ENCODE data around the gene THADA. TPM values are rescaled to one million over a fixed set of nuclear protein-coding genes. Genes with fewer than 3 reads are reported as not detected.

The THADA gene
- polyA plus RNA-seq, 4 donors, result 6.3 to 13.5 (median 12.7) TPM

DNA sequence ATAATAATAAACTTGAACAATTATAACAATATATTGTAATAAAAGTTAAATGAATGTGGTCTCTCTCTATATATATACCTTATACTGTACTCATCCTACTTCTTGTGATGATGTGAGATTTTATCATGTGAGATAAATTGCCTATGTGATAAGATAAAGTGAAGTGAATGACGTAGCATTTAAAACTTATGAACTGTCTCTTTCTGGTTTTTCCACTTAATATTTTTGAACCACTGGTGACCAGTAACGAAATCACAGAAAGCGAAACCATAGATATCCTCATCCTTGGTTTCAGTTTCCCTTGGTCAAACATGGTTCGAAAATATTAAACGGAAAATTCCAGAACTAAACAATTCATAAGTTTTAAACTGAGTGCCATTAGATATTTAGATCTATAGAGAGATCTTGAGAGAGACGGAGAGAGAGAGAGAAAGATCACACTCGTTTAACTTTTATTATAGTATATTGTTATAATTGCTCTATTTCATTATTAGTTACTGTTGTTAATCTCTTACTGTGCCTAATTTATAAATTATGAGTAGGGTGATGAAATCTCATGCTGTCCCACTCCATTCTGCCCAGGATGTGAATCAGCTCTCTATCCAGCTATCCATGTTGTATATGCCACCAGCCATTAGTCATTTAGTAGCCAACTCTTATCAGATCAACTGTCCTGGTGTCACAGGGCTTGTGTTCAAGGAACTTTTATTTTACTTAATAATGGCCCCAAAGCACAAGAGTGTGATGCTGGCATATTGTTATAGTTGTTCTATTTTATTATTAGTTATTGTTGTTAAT, 156.8 kb downstream of the THADA start:
- Histone ChIP-seq H3K9me3 (ENCODE audit: control insufficient read depth in 2 of 2, insufficient read depth in 1 of 2, low read depth in 1 of 2, low read length in 1 of 2) (no peaks in the 10 kb centered on the region), H3K4me3 (ENCODE audit: low read depth in 1 of 3, low read length in 3 of 3) (no peak overlapping the region), H3K36me3 (ENCODE audit: control insufficient read depth in 3 of 3, insufficient read depth in 2 of 3, low read depth in 1 of 3, low read length in 3 of 3) (peaks cover 0 to 9% (median 0%) of the 10 kb centered on the region in 3 donors), H3K27me3 (ENCODE audit: control insufficient read depth in 3 of 3, insufficient read depth in 3 of 3, low read length in 3 of 3) (no peaks in the 10 kb centered on the region), H3K27ac (ENCODE audit: low read depth in 1 of 3, low read length in 2 of 3) (peak overlapping the region in 1 of 3 donors; percentile 73), H3K4me1 (ENCODE audit: control insufficient read depth in 3 of 3, insufficient read depth in 2 of 3, low read depth in 1 of 3, low read length in 2 of 3) (no peaks in the 10 kb centered on the region)
- 59 to 65% (median 60%) methylated on average over 7 of the region's 7 CpGs for WGBS, 3 donors
- DNase-seq (no peak), FAIRE-seq (peak; percentile 26)

DNA sequence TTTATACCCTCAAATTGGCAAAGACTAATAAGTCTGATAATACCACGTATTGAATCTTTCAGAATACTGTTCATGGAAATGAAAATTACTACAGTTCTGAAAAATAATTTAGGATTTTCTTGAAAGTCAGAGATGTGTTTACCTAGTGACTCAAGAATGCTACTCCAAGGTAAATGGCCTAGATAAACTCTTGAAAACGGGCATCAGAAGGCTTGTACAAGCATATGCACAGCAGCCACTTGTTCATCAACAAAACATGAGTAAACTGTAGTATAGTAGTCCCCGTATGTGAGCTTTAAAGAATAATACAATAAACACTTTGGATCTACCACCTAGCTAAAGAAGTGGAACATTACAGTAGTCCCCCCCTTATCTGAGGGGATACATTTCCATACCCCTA, 157.5 kb downstream of the THADA start:
- no peaks in the 10 kb centered on the region for H3K27me3 ChIP-seq (ENCODE audit: control insufficient read depth in 3 of 3, insufficient read depth in 3 of 3, low read length in 3 of 3)
- no peaks in the 10 kb centered on the region for H3K9me3 ChIP-seq (ENCODE audit: control insufficient read depth in 2 of 2, insufficient read depth in 1 of 2, low read depth in 1 of 2, low read length in 1 of 2)
- DNase-seq, result no peak
- H3K4me1 ChIP-seq (ENCODE audit: control insufficient read depth in 3 of 3, insufficient read depth in 2 of 3, low read depth in 1 of 3, low read length in 2 of 3), result no peaks in the 10 kb centered on the region
- no peak for FAIRE-seq
- H3K27ac ChIP-seq (ENCODE audit: low read depth in 1 of 3, low read length in 2 of 3), result no peak overlapping the region
- H3K4me3 ChIP-seq (ENCODE audit: low read depth in 1 of 3, low read length in 3 of 3), result no peak overlapping the region
- peaks cover 0 to 9% (median 0%) of the 10 kb centered on the region in 3 donors for H3K36me3 ChIP-seq (ENCODE audit: control insufficient read depth in 3 of 3, insufficient read depth in 2 of 3, low read depth in 1 of 3, low read length in 3 of 3)
- WGBS, 3 donors, result 67 to 83% (median 76%) methylated on average over 3 of the region's 3 CpGs

DNA sequence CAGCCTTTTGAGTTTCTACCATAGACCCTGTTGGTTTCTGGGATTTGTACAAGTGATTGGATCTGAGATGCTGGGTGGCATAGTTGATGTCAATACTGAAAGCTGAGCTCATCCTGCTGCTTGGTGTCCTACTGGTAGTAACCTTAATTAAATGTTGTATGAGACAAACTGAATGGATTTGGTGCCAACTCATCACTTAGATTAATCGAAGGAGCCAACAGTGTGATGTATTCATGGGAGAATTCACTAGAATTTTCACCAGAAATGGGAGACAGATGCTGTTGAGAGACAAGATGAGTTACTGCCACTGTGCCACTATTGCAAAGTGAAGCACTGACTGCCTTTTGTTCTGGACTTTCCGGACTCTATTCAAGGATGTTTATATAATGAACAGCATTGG, 158.5 kb downstream of the THADA start:
- Histone ChIP-seq H3K36me3 (ENCODE audit: control insufficient read depth in 3 of 3, insufficient read depth in 2 of 3, low read depth in 1 of 3, low read length in 3 of 3) (peaks cover 0 to 9% (median 0%) of the 10 kb centered on the region in 3 donors), H3K4me3 (ENCODE audit: low read depth in 1 of 3, low read length in 3 of 3) (no peak overlapping the region), H3K27ac (ENCODE audit: low read depth in 1 of 3, low read length in 2 of 3) (no peak overlapping the region), H3K4me1 (ENCODE audit: control insufficient read depth in 3 of 3, insufficient read depth in 2 of 3, low read depth in 1 of 3, low read length in 2 of 3) (no peaks in the 10 kb centered on the region), H3K9me3 (ENCODE audit: control insufficient read depth in 2 of 2, insufficient read depth in 1 of 2, low read depth in 1 of 2, low read length in 1 of 2) (no peaks in the 10 kb centered on the region), H3K27me3 (ENCODE audit: control insufficient read depth in 3 of 3, insufficient read depth in 3 of 3, low read length in 3 of 3) (no peaks in the 10 kb centered on the region)
- FAIRE-seq, result no peak
- no peak for DNase-seq
- WGBS, 3 donors, result 91 to 93% (median 91%) methylated on average over 2 of the region's 2 CpGs

DNA sequence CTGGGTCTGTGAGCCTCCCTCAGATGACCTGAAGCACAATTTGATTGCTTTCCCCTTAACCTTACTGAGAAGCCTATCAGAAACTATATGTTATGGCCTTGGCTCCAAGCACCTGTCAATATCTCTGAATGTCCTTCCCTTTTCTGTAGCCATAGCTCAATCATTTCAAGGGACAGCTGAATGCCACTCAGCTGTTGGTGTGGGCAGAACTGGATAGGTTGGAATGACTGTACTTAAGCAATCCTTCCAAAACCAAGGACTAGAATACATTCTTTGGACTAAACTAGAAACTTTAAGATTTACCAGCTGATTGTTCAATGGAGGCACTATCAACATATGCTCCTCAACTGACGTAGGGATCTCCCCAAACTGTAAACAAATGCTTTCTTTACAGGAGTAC, 159.4 kb downstream of the THADA start:
- Histone ChIP-seq H3K4me3 (ENCODE audit: low read depth in 1 of 3, low read length in 3 of 3) (no peak overlapping the region), H3K27ac (ENCODE audit: low read depth in 1 of 3, low read length in 2 of 3) (no peak overlapping the region), H3K9me3 (ENCODE audit: control insufficient read depth in 2 of 2, insufficient read depth in 1 of 2, low read depth in 1 of 2, low read length in 1 of 2) (no peaks in the 10 kb centered on the region), H3K4me1 (ENCODE audit: control insufficient read depth in 3 of 3, insufficient read depth in 2 of 3, low read depth in 1 of 3, low read length in 2 of 3) (no peaks in the 10 kb centered on the region), H3K36me3 (ENCODE audit: control insufficient read depth in 3 of 3, insufficient read depth in 2 of 3, low read depth in 1 of 3, low read length in 3 of 3) (peaks cover 0 to 9% (median 0%) of the 10 kb centered on the region in 3 donors), H3K27me3 (ENCODE audit: control insufficient read depth in 3 of 3, insufficient read depth in 3 of 3, low read length in 3 of 3) (no peaks in the 10 kb centered on the region)
- FAIRE-seq (no peak), DNase-seq (no peak)
- 86 to 89% (median 87%) methylated on average over 1 of the region's 1 CpG for WGBS, 3 donors

DNA sequence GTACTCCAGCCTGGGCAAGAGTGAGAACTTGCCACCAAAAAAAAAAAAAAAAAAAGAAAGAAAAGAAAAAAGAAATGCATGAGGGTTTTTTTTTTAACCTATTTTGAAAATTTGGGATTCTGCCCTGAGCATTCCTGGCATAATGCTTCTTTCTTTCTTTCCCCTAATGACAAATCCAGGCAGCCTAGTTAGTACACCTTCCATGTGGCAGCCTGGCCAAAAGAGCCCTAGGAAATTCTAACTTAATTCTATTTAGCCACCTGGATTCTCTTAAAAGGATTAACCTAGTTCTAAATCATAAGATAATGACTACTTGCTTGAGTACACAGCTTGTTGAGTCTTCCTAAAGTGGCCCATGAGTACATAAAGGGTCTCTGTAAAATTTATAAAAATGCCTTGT, 160.1 kb downstream of the THADA start:
- FAIRE-seq (no peak), DNase-seq (no peak)
- Histone ChIP-seq H3K9me3 (ENCODE audit: control insufficient read depth in 2 of 2, insufficient read depth in 1 of 2, low read depth in 1 of 2, low read length in 1 of 2) (no peaks in the 10 kb centered on the region), H3K27me3 (ENCODE audit: control insufficient read depth in 3 of 3, insufficient read depth in 3 of 3, low read length in 3 of 3) (no peaks in the 10 kb centered on the region), H3K4me3 (ENCODE audit: low read depth in 1 of 3, low read length in 3 of 3) (no peak overlapping the region), H3K27ac (ENCODE audit: low read depth in 1 of 3, low read length in 2 of 3) (no peak overlapping the region), H3K36me3 (ENCODE audit: control insufficient read depth in 3 of 3, insufficient read depth in 2 of 3, low read depth in 1 of 3, low read length in 3 of 3) (peaks cover 0 to 9% (median 0%) of the 10 kb centered on the region in 3 donors), H3K4me1 (ENCODE audit: control insufficient read depth in 3 of 3, insufficient read depth in 2 of 3, low read depth in 1 of 3, low read length in 2 of 3) (no peaks in the 10 kb centered on the region)

DNA sequence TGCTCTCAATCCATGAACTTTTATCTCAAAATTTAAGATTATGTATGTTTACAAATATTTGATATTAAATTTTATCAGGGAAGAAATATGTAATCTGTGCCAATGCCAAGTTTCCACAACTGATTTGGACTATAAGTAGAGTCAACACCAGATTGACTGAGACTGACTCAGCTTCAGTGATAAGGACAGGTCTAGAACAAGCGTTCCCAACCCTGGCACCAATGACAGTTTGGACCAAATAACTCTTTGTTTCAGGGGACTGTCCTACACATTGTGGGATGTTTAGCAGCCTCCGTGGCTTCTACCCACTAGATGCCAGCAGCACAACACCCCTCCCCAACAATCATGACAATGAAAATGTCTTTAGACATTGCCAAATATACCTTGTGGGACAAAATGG, 165.3 kb downstream of the THADA start:
- no peak for FAIRE-seq
- peaks cover 0 to 16% (median 0%) of the 10 kb centered on the region in 3 donors for H3K36me3 ChIP-seq (ENCODE audit: control insufficient read depth in 3 of 3, insufficient read depth in 2 of 3, low read depth in 1 of 3, low read length in 3 of 3)
- WGBS, 3 donors, result 36 to 62% (median 48%) methylated on average over 2 of the region's 2 CpGs
- no peaks in the 10 kb centered on the region for H3K27me3 ChIP-seq (ENCODE audit: control insufficient read depth in 3 of 3, insufficient read depth in 3 of 3, low read length in 3 of 3)
- H3K4me1 ChIP-seq (ENCODE audit: control insufficient read depth in 3 of 3, insufficient read depth in 2 of 3, low read depth in 1 of 3, low read length in 2 of 3), result peaks cover 6 to 15% (median 7%) of the 10 kb centered on the region in 3 donors
- H3K27ac ChIP-seq (ENCODE audit: low read depth in 1 of 3, low read length in 2 of 3), result no peak overlapping the region
- no peaks in the 10 kb centered on the region for H3K9me3 ChIP-seq (ENCODE audit: control insufficient read depth in 2 of 2, insufficient read depth in 1 of 2, low read depth in 1 of 2, low read length in 1 of 2)
- H3K4me3 ChIP-seq (ENCODE audit: low read depth in 1 of 3, low read length in 3 of 3), result no peak overlapping the region
- DNase-seq, result peak in 1 of 2 donors; percentile 45

DNA sequence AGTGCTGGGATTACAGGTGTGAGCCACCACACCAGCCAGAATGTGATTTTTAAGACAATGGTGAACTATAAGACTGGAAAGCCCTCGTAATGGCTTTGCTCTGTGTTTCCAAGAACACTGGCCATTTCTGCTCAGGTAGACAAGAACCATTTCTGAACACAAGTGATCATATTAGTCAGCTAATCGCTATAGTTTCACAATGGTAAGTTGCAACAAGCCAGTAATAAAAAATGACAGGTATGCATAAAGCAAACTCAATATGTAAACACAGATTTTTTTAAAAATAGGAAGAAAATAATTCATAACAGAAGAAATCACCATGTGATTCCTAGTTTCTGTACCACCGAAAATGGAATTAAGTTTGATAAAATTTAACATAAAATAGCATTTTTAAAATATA, 166.5 kb downstream of the THADA start:
- H3K9me3 ChIP-seq (ENCODE audit: control insufficient read depth in 2 of 2, insufficient read depth in 1 of 2, low read depth in 1 of 2, low read length in 1 of 2), result no peaks in the 10 kb centered on the region
- H3K4me3 ChIP-seq (ENCODE audit: low read depth in 1 of 3, low read length in 3 of 3), result no peak overlapping the region
- no peak for FAIRE-seq
- H3K36me3 ChIP-seq (ENCODE audit: control insufficient read depth in 3 of 3, insufficient read depth in 2 of 3, low read depth in 1 of 3, low read length in 3 of 3), result peaks cover 0 to 10% (median 0%) of the 10 kb centered on the region in 3 donors
- 90 to 93% (median 91%) methylated on average over 3 of the region's 3 CpGs for WGBS, 3 donors
- no peak overlapping the region for H3K27ac ChIP-seq (ENCODE audit: low read depth in 1 of 3, low read length in 2 of 3)
- peaks cover 12 to 26% (median 13%) of the 10 kb centered on the region in 3 donors for H3K4me1 ChIP-seq (ENCODE audit: control insufficient read depth in 3 of 3, insufficient read depth in 2 of 3, low read depth in 1 of 3, low read length in 2 of 3)
- DNase-seq, result no peak
- no peaks in the 10 kb centered on the region for H3K27me3 ChIP-seq (ENCODE audit: control insufficient read depth in 3 of 3, insufficient read depth in 3 of 3, low read length in 3 of 3)

DNA sequence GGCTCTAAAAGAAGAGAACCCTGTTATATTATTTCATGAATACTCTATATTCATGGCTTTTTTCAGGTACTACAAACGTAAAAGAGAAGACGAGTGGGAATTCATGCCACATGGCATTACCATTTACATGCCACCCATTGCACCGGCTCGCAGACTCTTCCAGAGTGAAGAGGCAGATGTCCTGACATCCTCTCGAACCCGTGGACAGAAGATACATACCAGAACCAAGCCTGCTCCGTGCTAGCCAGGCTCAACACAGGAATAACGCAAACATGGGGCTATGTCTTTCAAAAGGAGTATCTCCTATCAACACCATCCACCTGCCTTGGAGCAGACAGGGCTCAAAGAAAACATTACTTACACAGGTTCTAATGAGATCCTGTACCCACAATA, 168.8 kb downstream of the THADA start:
- peaks cover 0 to 7% (median 0%) of the 10 kb centered on the region in 3 donors for H3K36me3 ChIP-seq (ENCODE audit: control insufficient read depth in 3 of 3, insufficient read depth in 2 of 3, low read depth in 1 of 3, low read length in 3 of 3)
- 92 to 94% (median 93%) methylated on average over 8 of the region's 8 CpGs for WGBS, 3 donors
- H3K27ac ChIP-seq (ENCODE audit: low read depth in 1 of 3, low read length in 2 of 3), result peak overlapping the region; percentile 8 to 65 (median 58)
- DNase-seq, result no peak
- no peak overlapping the region for H3K4me3 ChIP-seq (ENCODE audit: low read depth in 1 of 3, low read length in 3 of 3)
- H3K4me1 ChIP-seq (ENCODE audit: control insufficient read depth in 3 of 3, insufficient read depth in 2 of 3, low read depth in 1 of 3, low read length in 2 of 3), result peaks cover 14 to 41% (median 16%) of the 10 kb centered on the region in 3 donors
- FAIRE-seq, result no peak
- H3K27me3 ChIP-seq (ENCODE audit: control insufficient read depth in 3 of 3, insufficient read depth in 3 of 3, low read length in 3 of 3), result no peaks in the 10 kb centered on the region
- no peaks in the 10 kb centered on the region for H3K9me3 ChIP-seq (ENCODE audit: control insufficient read depth in 2 of 2, insufficient read depth in 1 of 2, low read depth in 1 of 2, low read length in 1 of 2)

Data from small intestine (tissue), 7 donors.